CD4-positive, alpha-beta T cell treated with Interleukin-12 subunit alpha and Interleukin-12 subunit beta, for 1 hour (primary cell): ENCODE results near the gene SNN.

Experiments used
- DNase-seq: peaks from one replicate; pipeline ENCODE4 v3.0.0-alpha.2; 2020

Gene SNN

GRCh38 chr16:11668623-11669379, 546 bp downstream of the SNN start:
- DNase-seq: peak; percentile 32

DNA sequence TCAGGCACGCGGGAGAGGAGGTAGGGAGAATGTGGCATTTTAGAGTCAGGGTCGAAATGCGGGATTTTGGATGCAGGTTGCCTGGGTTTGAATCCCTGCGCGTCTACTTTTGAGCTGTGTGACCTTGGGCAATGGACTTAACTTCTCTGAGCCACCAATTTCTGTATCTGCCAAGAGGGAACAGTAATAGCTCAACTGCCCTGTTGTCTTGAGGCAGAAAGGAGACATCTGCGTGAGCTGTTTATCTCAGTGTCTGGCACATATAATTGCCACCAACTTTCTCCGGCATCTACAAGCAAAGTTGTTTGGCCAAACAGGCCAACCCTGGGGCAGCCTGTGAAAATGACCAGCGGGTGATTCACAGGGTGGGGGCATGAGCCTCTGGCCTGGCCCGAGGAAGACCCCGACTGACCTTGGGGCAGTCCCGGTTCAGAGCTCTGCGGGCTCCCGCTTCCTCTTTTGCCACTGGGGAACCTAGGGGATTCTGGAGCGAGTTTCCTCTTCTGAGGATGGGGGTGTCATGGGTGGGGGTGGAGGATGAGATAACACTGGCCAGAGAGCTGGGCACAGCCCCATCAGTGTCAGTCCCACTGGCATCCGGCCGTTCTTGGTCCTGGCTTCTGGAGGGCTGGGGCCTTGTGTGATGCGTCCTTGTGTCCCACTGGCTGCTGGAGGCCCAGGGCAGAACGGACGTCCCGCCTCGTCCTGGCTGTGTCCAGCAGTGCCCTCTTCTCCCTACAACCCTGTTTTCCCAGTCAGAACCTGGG, 1.3 kb downstream of the SNN start:
- no peak for DNase-seq

DNA sequence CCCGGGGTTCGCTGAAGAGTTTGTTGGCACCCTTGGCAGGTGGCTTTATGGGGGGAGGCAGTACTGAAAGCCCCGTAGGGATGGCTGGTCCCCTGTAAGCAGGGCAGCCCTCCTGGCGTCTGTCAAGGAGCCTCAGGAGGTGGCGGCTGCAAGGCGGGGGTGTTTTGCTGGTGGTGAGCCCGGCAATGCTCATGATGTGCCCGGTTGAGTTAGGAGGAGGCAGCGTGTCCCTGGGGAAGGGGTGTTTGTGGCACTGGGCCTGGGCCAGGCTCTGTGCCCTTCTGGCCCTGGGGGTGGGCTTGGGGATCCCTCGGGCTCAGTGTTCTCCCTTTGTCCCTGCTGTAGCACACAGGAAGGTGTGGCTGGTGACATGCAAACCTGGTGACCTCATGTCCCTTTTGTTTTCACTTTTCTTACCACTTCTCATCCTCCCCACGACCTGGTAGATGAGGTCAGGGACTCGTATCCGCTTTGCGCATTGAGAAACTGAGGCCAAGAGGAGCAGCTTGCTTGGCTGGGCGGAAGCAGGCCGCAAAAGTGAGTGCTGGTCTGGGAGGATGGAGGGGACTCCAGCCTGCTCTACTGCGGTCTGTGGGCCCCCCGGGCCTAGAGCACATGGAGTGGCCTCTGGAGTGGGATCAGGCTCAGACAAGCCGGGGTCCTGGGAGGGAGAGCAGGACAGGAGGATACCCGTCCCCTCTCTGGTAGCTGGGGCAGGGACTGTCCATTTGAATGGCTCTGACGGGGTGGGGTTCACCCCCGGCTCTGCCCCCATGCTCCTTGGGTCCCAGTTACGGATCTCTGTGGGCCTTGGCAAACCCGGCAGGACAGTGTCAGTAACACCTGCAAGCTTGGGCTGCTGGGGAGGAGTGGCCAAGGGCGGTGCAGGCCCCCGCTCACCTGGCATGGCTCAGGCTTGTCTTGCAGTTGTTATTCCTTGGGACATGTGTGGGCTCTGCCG, 2.2 kb downstream of the SNN start:
- peak; percentile 41 for DNase-seq

GRCh38 chr16:11671271-11671670, 3.0 kb downstream of the SNN start:
- DNase-seq: no peak

GRCh38 chr16:11671676-11672075, 3.4 kb downstream of the SNN start:
- DNase-seq: no peak

DNA sequence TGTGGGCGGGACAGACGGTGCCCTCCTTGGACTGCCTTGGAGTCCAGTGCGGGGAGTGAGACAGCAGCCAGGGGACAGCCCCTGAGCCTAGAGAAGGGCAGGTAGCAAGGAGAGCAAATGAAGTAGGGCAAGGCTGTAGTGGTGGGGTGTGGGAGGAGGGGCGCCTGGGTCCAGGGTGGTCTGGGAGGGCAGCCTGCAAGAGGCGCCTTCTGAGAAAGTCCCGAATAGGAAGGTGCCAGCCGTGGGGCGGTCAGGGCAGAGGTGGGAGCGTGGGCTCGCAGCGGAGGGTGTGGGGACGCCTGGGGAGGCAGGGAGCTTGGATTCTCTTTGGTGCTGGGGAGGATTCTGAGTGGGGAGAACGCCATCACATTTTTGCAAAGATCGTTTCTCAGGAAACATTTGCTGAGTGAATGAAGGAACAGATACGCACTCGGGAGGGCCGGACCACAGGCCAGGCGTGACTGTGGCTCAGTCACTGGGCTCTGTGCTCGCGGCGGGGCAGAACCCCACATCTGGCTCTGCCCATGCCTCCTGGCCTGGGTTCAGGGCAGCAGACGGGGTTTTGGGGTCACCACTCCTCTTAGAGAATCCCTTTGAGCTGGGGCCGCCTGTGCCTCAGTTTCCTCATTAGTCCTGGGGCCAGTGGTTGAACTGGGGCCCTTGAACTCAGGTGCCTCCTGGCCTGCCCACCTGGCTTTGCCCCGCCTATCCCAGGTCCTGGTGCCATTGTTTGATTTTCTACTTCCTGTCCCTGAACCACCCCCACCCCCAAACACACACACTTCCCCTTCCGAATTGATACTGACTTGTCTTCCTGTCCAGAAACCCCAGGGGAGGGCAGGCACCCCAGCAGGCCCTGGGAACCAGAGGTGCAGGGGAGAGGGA, 4.2 kb downstream of the SNN start:
- DNase-seq: peak; percentile 51

- no peak for DNase-seq
Measured at GRCh38 chr16:11673091-11674000, 5.1 kb downstream of the SNN start.

- no peak for DNase-seq
Measured at GRCh38 chr16:11674001-11674817, 6.0 kb downstream of the SNN start.

- DNase-seq: no peak
Measured at GRCh38 chr16:11674818-11675560, 6.7 kb downstream of the SNN start.

DNA sequence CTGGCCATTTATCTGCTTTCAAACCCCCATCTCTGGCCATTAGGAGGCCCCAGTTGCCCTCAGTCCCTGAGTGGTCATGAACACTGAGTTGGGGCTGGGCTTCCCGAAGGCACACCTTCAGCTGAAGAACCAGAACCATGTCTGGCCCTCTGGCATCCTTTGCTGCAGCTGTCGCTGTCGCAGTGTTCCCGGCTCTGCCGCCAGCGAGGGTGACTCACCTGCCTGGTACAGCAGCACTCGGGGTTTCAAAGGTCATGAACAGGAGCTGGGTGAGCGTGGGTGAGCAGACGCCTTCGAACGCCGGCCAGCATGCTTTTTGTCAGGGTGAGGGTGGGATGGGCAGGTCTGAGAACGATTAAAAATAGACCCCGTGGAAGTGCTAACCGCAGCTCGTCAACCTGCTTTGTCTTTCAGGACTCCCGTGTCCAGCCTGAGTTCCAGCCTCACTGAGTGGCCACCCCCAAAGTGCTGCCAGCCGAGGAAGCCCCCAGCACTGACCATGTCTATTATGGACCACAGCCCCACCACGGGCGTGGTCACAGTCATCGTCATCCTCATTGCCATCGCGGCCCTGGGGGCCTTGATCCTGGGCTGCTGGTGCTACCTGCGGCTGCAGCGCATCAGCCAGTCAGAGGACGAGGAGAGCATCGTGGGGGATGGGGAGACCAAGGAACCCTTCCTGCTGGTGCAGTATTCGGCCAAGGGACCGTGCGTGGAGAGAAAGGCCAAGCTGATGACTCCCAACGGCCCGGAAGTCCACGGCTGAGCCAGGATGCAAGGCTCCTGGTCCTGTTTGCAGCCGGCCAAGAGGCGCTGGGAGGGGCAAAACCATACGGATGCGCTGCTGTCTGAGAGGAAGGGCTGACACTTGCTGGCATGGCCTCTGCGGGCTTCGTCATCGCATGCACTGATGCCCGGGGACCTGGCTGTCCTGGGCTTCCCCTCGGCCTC, 7.6 kb downstream of the SNN start:
- DNase-seq: no peak

- no peak for DNase-seq
Measured at GRCh38 chr16:11676799-11677198, 8.5 kb downstream of the SNN start.

- no peak for DNase-seq
Measured at GRCh38 chr16:11677451-11677951, 9.2 kb downstream of the SNN start.

DNA sequence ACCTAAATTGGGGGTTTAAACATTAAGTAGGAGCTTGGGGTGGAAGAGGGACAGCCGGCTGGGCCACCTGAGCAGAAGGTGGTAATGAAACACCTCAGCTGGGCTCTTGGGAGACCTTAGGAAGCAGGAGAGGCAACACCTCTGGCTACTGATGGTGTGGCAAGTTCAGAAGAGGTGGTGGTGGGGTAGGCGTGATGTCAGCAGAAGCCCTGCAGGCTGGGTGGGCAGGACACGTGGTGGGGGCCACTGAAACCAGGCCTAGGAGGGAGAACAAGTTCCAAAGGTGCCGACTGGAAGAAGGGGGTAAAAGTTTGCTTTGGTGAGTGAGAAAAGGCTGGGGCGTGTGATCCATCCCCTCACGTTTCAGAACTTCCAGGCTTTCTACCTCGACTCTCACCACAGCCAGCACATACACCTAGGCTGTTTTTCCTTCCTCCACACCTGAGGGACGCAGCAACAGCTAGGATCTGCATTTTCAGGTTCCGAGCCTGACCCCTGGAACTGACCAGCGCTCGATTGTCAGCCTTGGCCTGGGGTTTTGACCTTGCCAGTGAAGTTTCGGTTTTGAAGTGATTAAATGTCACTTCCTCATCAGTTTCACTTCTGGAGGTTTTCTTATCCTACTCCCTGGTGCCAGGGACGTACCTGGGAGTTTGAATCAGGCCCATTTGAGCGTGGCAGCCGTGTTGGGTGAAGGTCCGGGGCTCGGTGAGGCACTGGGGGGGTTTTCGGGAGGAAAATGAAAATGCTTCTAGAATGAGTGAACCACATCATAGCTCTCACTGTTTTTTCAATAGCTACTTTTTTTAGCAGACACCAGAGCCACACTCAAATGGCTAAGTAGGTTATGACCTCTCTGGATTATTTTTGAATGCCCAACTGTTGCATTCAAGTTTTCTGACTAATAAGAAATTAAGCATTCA, 10.0 kb downstream of the SNN start:
- no peak for DNase-seq

DNA sequence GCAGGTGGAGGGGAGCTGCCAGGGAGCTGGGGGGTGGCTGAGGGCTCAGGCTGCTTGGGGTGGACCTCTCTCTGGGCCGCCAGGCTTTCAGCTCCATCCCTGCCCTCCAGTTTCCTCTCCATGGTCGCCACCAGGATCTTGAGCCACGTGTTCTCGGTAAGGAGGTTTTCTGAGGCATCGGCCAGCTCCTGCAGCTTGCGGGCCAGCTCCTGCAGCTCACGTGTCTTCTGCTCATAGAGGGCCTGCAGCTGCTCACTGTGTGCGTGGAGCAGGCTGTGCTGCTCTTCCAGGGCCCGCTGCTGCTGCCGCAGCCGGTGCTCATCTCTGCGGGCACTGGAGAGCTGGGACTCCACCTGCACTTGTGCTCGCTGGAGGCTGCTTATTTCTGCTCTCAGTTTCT, 11.0 kb downstream of the SNN start:
- DNase-seq: no peak

DNA sequence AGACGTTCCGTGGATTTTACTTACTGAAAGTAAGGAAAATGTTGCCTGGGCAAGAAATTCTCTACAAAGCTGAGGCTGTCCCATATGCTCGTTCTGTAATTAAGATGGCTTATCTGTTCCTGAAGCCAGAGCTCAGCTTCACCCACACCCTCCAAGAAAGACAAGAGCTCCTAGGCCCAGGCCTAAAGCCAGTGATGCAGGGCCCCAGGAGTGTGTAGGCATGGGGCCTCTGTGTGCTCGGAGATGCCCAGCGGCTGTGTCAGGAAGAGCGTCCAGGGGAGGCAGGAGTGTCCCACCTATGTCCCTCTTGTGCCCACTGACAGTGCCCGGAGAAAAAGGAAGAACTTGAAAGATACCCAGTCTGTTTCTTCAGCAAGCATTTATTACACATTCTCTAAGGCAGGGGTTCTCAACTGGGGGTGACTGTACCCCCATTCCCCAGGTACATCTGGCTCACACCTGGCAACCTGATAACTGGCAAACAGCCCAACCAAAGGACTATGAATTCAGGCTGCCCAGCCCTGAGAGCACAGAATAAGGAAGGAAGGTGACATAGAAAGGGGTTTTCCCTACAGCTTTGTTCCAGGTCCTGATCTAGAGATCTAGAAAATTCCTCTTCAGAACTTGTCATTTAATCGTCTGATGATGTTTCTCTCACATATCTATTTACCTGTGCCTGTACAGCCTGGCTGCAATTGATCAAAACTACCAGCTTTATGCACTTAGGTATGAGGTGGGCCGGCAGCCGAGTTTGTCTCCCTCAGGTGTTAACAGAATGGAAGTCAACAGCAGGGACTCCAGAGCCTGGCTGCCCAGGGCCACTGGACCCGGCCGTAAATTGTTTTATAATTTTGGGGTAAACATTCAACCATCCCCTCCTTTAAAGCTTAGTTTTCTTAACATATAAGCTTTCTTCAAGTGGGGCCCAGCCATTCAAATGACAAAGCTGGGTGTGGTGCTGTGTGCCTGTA, 12.0 kb downstream of the SNN start:
- DNase-seq: no peak

DNA sequence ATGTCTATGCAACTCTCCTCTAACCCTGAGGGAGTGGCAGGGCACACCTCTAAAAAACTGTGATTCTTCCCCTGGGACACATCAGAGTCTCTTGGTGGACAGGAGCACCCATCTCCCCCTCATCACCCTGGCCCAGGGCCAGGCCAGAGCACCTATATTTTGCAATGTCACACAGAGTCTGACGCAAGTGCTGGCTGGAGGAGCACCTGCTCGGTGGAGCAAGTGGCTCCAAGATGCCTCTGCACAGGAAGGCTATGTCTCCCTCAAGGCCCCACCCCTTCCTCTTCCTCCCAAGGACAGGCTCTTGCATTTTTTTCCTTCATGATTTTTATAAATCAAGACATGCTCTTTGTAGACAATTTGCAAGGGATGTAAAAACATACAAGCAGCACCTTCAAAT, 13.3 kb downstream of the SNN start:
- no peak for DNase-seq
